ENCODE data around the gene TBC1D21. TPM values are rescaled to one million over a fixed set of nuclear protein-coding genes. Genes with fewer than 3 reads are reported as not detected.

The TBC1D21 gene
- total RNA-seq, 4 donors from 2014 or later: not detected

DNA sequence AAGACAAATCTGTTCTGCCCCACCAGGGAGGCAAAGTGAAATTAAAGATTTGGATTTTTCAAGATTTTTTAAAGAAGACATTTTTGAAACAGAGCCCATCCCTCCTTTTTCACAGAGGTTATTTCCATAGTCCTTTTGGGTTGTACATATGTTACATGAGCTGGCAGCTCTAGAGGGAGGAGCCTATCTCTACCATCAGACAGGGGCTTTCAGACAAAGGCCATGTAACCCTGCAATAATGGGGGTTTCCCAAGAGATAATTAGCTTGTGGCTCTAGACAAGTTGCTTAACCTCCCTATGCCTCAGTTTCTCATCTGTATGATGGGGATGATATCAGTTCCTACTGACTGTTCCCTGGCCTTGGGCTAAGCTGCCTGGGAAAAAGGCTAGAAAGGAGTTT is 8.0 kb upstream of the TBC1D21 start:
- TF ChIP-seq CTCF (IDR thresholded peaks at IDR 0.05) (no peak), POLR2A (IDR thresholded peaks at IDR 0.05) (no peak)
- no peaks in the 10 kb centered on the region for H3K4me1 ChIP-seq
- no peaks in the 10 kb centered on the region for H3K36me3 ChIP-seq
- DNase-seq: no peak
- H3K27ac ChIP-seq: no peak overlapping the region
- no peak overlapping the region for H3K4me3 ChIP-seq
- no peaks in the 10 kb centered on the region for H3K9me3 ChIP-seq
- H3K27me3 ChIP-seq: no peaks in the 10 kb centered on the region

GRCh38 chr15:73865904-73866303 is 7.5 kb upstream of the TBC1D21 start:
- no peak for TF ChIP-seq CTCF (IDR thresholded peaks at IDR 0.05)
- no peak for TF ChIP-seq POLR2A (IDR thresholded peaks at IDR 0.05)
- no peak for DNase-seq
- Histone ChIP-seq H3K36me3 (no peaks in the 10 kb centered on the region), H3K4me1 (no peaks in the 10 kb centered on the region), H3K27ac (no peak overlapping the region), H3K9me3 (no peaks in the 10 kb centered on the region), H3K27me3 (no peaks in the 10 kb centered on the region), H3K4me3 (no peak overlapping the region)

GRCh38 chr15:73866481-73866880 is 6.9 kb upstream of the TBC1D21 start:
- Histone ChIP-seq H3K4me1 (no peaks in the 10 kb centered on the region), H3K9me3 (no peaks in the 10 kb centered on the region), H3K36me3 (no peaks in the 10 kb centered on the region), H3K27ac (no peak overlapping the region), H3K27me3 (no peaks in the 10 kb centered on the region), H3K4me3 (no peak overlapping the region)
- DNase-seq: no peak
- TF ChIP-seq CTCF (IDR thresholded peaks at IDR 0.05) (no peak), POLR2A (IDR thresholded peaks at IDR 0.05) (no peak)

GRCh38 chr15:73866881-73867410 is 6.4 kb upstream of the TBC1D21 start:
- Histone ChIP-seq H3K9me3 (no peaks in the 10 kb centered on the region), H3K27ac (no peak overlapping the region), H3K27me3 (no peaks in the 10 kb centered on the region), H3K36me3 (no peaks in the 10 kb centered on the region), H3K4me1 (no peaks in the 10 kb centered on the region), H3K4me3 (no peak overlapping the region)
- DNase-seq: no peak
- TF ChIP-seq POLR2A (IDR thresholded peaks at IDR 0.05) (no peak), CTCF (IDR thresholded peaks at IDR 0.05) (no peak)

- Histone ChIP-seq H3K36me3 (no peaks in the 10 kb centered on the region), H3K4me1 (no peaks in the 10 kb centered on the region), H3K27ac (no peak overlapping the region), H3K4me3 (no peak overlapping the region), H3K27me3 (no peaks in the 10 kb centered on the region), H3K9me3 (no peaks in the 10 kb centered on the region)
- TF ChIP-seq POLR2A (IDR thresholded peaks at IDR 0.05): no peak
- no peak for TF ChIP-seq CTCF (IDR thresholded peaks at IDR 0.05)
- DNase-seq: no peak
These were observed 5.9 kb upstream of the TBC1D21 start for GRCh38 chr15:73867426-73867825.

DNA sequence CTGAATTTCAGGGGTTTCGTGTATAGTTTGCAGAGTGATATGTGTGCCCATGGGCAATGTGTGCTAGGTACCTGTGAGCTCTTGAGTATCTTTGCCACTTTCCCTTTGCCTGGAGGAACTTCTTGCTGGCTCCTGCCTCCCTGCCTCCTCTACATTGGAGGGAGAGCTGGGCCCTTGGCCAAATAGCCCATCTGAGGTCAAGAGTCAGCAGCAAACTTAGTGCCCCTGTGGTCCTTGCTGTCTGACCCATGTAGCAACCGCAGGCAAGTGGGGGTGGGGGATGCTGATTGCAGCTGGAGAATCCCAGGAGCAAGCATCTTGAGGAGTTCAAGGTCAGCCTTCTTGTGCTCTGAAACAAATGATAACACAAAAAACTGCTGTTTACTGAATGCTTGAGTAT is 5.4 kb upstream of the TBC1D21 start:
- no peaks in the 10 kb centered on the region for H3K4me1 ChIP-seq
- no peak overlapping the region for H3K4me3 ChIP-seq
- DNase-seq: no peak
- no peak overlapping the region for H3K27ac ChIP-seq
- H3K27me3 ChIP-seq: no peaks in the 10 kb centered on the region
- no peaks in the 10 kb centered on the region for H3K36me3 ChIP-seq
- TF ChIP-seq CTCF (IDR thresholded peaks at IDR 0.05) (no peak), POLR2A (IDR thresholded peaks at IDR 0.05) (no peak)
- no peaks in the 10 kb centered on the region for H3K9me3 ChIP-seq
